Putamen (tissue), 1 donor: ENCODE data around the gene UBE2E2.

Experiments
- DNase-seq: peaks from one replicate; pipeline ENCODE4 v3.0.0-alpha.2; 2016; ENCODE audit warnings: low spot score

The UBE2E2 gene

GRCh38 chr3:23620638-23621015 lies 417.5 kb downstream of the UBE2E2 start:
- no peak for DNase-seq

GRCh38 chr3:23623844-23624243 lies 420.7 kb downstream of the UBE2E2 start:
- DNase-seq = no peak

- DNase-seq = no peak
Measured at GRCh38 chr3:23624305-23624704, 421.2 kb downstream of the UBE2E2 start.

- DNase-seq = no peak
Measured at GRCh38 chr3:23626442-23626841, 423.3 kb downstream of the UBE2E2 start.

- no peak for DNase-seq
Measured at GRCh38 chr3:23629181-23629894, 426.2 kb downstream of the UBE2E2 start.

- DNase-seq = no peak
Measured at GRCh38 chr3:23633261-23633960, 430.3 kb downstream of the UBE2E2 start.

GRCh38 chr3:23637339-23637738 lies 434.2 kb downstream of the UBE2E2 start:
- no peak for DNase-seq

- no peak for DNase-seq
Measured at GRCh38 chr3:23640471-23641146, 437.5 kb downstream of the UBE2E2 start.
